Natural killer cell (primary cell): ENCODE measurements around the gene TBC1D22A. TPM values are rescaled to one million over a fixed set of nuclear protein-coding genes. Genes with fewer than 3 reads are reported as not detected.

ENCODE experiments used
- ATAC-seq, 3 donors: fragments of 150-1000 bp in 2 of 3; fragments of 200-7000 bp in 1 of 3; cut with Tn5 transposase; 1 replicate in 1 of 3; 2 replicates in 2 of 3; pipeline ENCODE4 v1.10.0; 2021; ENCODE audit warnings: mild to moderate bottlenecking in 2 of 3, moderate library complexity in 2 of 3
- DNase-seq, 2 donors: peaks; one replicate each; pipeline versions ENCODE4 v3.0.0 to v3.0.0-alpha.2; 2013 to 2021; ENCODE audit warnings: mixed read lengths in 1 of 2
- H3K27ac ChIP-seq: one replicate; pipeline ENCODE4 v1.5.1; 2013; ENCODE audit warnings: mild to moderate bottlenecking, low read length
- H3K27me3 ChIP-seq: one replicate; pipeline ENCODE4 v1.6.1; 2013; ENCODE audit warnings: low read length; ENCODE audit not compliant: control insufficient read depth, insufficient read depth
- H3K36me3 ChIP-seq: one replicate; pipeline ENCODE4 v1.6.1; 2013; ENCODE audit warnings: low read length; ENCODE audit not compliant: control insufficient read depth, insufficient read depth
- H3K4me1 ChIP-seq: one replicate; pipeline ENCODE4 v1.6.1; 2013; ENCODE audit warnings: low read length; ENCODE audit not compliant: control insufficient read depth, insufficient read depth
- H3K4me3 ChIP-seq: one replicate; pipeline ENCODE4 v1.5.1; 2013; ENCODE audit warnings: low read length
- H3K9me3 ChIP-seq: one replicate; pipeline ENCODE4 v1.6.1; 2013; ENCODE audit warnings: low read length; ENCODE audit not compliant: control insufficient read depth, insufficient read depth
- H3K27ac Mint-ChIP-seq, 2 donors: one replicate each; pipeline ENCODE4 v1.8.0; 2022; ENCODE audit warnings: mild to moderate bottlenecking in 2 of 2, mixed read lengths in 2 of 2, moderate library complexity in 1 of 2
- H3K27me3 Mint-ChIP-seq, 2 donors: one replicate each; pipeline ENCODE4 v1.8.0; 2022; ENCODE audit warnings: low read depth in 2 of 2, mixed read lengths in 2 of 2
- H3K36me3 Mint-ChIP-seq: one replicate; pipeline ENCODE4 v1.8.0; 2022; ENCODE audit warnings: mixed read lengths
- H3K4me1 Mint-ChIP-seq, 2 donors: one replicate each; pipeline ENCODE4 v1.8.0; 2022; ENCODE audit warnings: mixed read lengths in 2 of 2
- H3K4me3 Mint-ChIP-seq: one replicate; pipeline ENCODE4 v1.8.0; 2022; ENCODE audit warnings: mild to moderate bottlenecking, moderate library complexity, mixed read lengths
- H3K9me3 Mint-ChIP-seq, 2 donors: one replicate each; pipeline ENCODE4 v1.8.0; 2022; ENCODE audit warnings: mixed read lengths in 2 of 2
- CTCF ChIP-seq: fragments of 200-600 bp; IDR thresholded peaks from one replicate; pipeline ENCODE4 v1.8.0; 2022; ENCODE audit warnings: antibody characterized with exemption
- WGBS: methylation state at CpG from one replicate; pipeline ENCODE4 v1.1.7; 2013; ENCODE audit warnings: missing lambda C conversion rate; ENCODE audit not compliant: insufficient coverage; 5-methylcytosine and 5-hydroxymethylcytosine counted together
- intact Hi-C: fragments of 100-400 bp; cut with micrococcal nuclease; formaldehyde crosslinking; loops from one replicate; pipeline ENCODE4 v1.14.2; 2022
- total RNA-seq, 4 donors: library from RNA; stranded (reverse); fragments of 120-200 nt in 1 of 4; gene quantifications; one replicate each; pipeline versions ENCODE4 v1.2.3 to v1.2.4, GENCODE V29; 2013 to 2022

The TBC1D22A gene
- total RNA-seq, 3 donors from 2014 or later (not counting 1 experiment from before 2014, with no cell fraction given): 47.4 to 53.7 (median 53.2) TPM

DNA sequence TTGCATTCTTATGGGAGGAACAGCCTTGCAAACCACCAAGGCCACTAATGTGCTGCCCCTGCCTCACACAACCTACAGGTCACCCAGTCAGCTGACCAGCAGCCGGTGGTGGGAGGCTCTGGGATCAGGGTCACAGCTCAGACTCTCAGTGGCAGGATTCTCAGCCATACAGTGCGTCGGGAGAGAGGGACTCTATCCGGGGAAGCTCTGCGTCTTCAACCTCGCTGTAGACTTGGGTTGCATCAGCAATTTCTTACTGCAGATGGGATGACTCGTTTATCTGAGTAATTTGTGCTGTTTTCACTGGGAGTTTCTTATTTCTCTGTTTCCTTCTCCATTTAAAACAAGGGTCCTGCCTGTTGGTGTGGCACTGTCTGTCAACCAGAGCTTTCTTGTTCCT is 257.7 kb downstream of the TBC1D22A start:
- Mint-ChIP-seq H3K4me1 (peaks cover 52 to 71% of the 10 kb centered on the region in 2 donors), H3K27ac (no peak overlapping the region), H3K4me3 (no peak overlapping the region), H3K36me3 (peaks cover 9% of the 10 kb centered on the region), H3K27me3 (no peaks in the 10 kb centered on the region), H3K9me3 (no peaks in the 10 kb centered on the region)
- 100% methylated on average over 7 of the region's 7 CpGs for WGBS
- Histone ChIP-seq H3K4me3 (no peak overlapping the region), H3K4me1 (no peaks in the 10 kb centered on the region), H3K36me3 (peaks cover 8% of the 10 kb centered on the region), H3K27me3 (no peaks in the 10 kb centered on the region), H3K9me3 (peaks cover 14% of the 10 kb centered on the region), H3K27ac (no peak overlapping the region)
- no peak for TF ChIP-seq CTCF
- intact Hi-C loops: no loop called here
- DNase-seq: no peak
- ATAC-seq: no peak

- H3K27ac ChIP-seq: no peak overlapping the region
- H3K9me3 ChIP-seq: peaks cover 14% of the 10 kb centered on the region
- DNase-seq: no peak
- no peaks in the 10 kb centered on the region for H3K4me1 ChIP-seq
- Mint-ChIP-seq H3K9me3 (no peaks in the 10 kb centered on the region), H3K36me3 (peaks cover 9% of the 10 kb centered on the region), H3K4me1 (peaks cover 40 to 63% of the 10 kb centered on the region in 2 donors), H3K27ac (no peak overlapping the region), H3K4me3 (no peak overlapping the region), H3K27me3 (no peaks in the 10 kb centered on the region)
- intact Hi-C loops: no loop called here
- TF ChIP-seq CTCF: no peak
- 95% methylated on average over 7 of the region's 7 CpGs for WGBS
- no peak for ATAC-seq
- H3K36me3 ChIP-seq: peaks cover 4% of the 10 kb centered on the region
- no peak overlapping the region for H3K4me3 ChIP-seq
- no peaks in the 10 kb centered on the region for H3K27me3 ChIP-seq
Measured at GRCh38 chr22:47021371-47022074, 259.1 kb downstream of the TBC1D22A start.

DNA sequence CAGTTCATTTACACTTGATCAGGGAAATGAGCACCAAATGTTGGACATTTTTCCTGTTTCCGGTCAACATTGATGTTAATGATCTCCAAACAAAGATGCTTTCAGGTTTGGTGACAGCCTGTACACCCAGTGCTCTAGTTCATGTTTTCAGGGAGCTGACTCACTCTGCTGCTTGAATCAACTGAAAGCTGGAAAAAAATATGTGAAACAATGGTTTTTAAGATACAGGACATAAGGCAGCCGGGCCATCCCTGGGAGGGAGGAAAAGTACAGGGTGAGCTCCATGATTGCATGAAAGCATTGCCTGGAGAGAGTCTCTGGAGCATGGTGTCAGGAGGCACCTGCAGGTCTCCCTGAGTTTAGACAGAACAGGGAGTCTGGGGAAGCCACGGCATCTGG is 259.6 kb downstream of the TBC1D22A start:
- Mint-ChIP-seq H3K4me3 (no peak overlapping the region), H3K9me3 (no peaks in the 10 kb centered on the region), H3K27me3 (no peaks in the 10 kb centered on the region), H3K27ac (no peak overlapping the region), H3K4me1 (peaks cover 34 to 58% of the 10 kb centered on the region in 2 donors), H3K36me3 (peaks cover 9% of the 10 kb centered on the region)
- H3K4me3 ChIP-seq: no peak overlapping the region
- intact Hi-C loops: no loop called here
- ATAC-seq: no peak
- H3K27ac ChIP-seq: no peak overlapping the region
- DNase-seq: no peak
- 98% methylated on average over 3 of the region's 3 CpGs for WGBS
- no peaks in the 10 kb centered on the region for H3K4me1 ChIP-seq
- H3K9me3 ChIP-seq: peaks cover 14% of the 10 kb centered on the region
- H3K36me3 ChIP-seq: peaks cover 4% of the 10 kb centered on the region
- no peak for TF ChIP-seq CTCF
- no peaks in the 10 kb centered on the region for H3K27me3 ChIP-seq

GRCh38 chr22:47022475-47022874 is 260.0 kb downstream of the TBC1D22A start:
- no peak overlapping the region for H3K27ac Mint-ChIP-seq

More at GRCh38 chr22:47022475-47022874, 260.0 kb downstream of the TBC1D22A start:
- 83% methylated on average over 5 of the region's 7 CpGs for WGBS
- no peak overlapping the region for H3K27ac ChIP-seq
- peaks cover 9% of the 10 kb centered on the region for H3K36me3 Mint-ChIP-seq
- H3K9me3 Mint-ChIP-seq: no peaks in the 10 kb centered on the region
- no peak overlapping the region for H3K4me3 Mint-ChIP-seq
- ATAC-seq: no peak
- no peak for DNase-seq
- H3K9me3 ChIP-seq: peaks cover 14% of the 10 kb centered on the region
- H3K36me3 ChIP-seq: peaks cover 4% of the 10 kb centered on the region
- TF ChIP-seq CTCF: no peak
- no peak overlapping the region for H3K4me3 ChIP-seq
- no peaks in the 10 kb centered on the region for H3K27me3 ChIP-seq
- H3K27me3 Mint-ChIP-seq: no peaks in the 10 kb centered on the region
- peaks cover 31 to 55% of the 10 kb centered on the region in 2 donors for H3K4me1 Mint-ChIP-seq
- intact Hi-C loops: no loop called here
- H3K4me1 ChIP-seq: no peaks in the 10 kb centered on the region
